Activated T-helper 17 cell treated with anti-CD3 and anti-CD28 coated beads, Interleukin-2, amount 50 U/mL, for 72 hours (primary cell): Measurements from ENCODE around the gene CDC73. TPM values are rescaled to one million over a fixed set of nuclear protein-coding genes. Genes with fewer than 3 reads are reported as not detected.

ENCODE experiments used
- ATAC-seq: fragments of 150-1000 bp; cut with Tn5 transposase; replicated peaks from 2 replicates; pipeline ENCODE4 v1.10.0; 2021; ENCODE audit warnings: mild to moderate bottlenecking, moderate library complexity
- H3K27ac Mint-ChIP-seq: one replicate; pipeline ENCODE4 v1.8.0; 2022; ENCODE audit warnings: mixed read lengths
- H3K27me3 Mint-ChIP-seq: one replicate; pipeline ENCODE4 v1.8.0; 2022; ENCODE audit warnings: mixed read lengths
- H3K36me3 Mint-ChIP-seq: one replicate; pipeline ENCODE4 v1.8.0; 2022; ENCODE audit warnings: low read depth, mild to moderate bottlenecking, mixed read lengths
- H3K4me1 Mint-ChIP-seq: one replicate; pipeline ENCODE4 v1.8.0; 2022; ENCODE audit warnings: mixed read lengths
- H3K4me3 Mint-ChIP-seq: one replicate; pipeline ENCODE4 v1.8.0; 2022; ENCODE audit warnings: mild to moderate bottlenecking, mixed read lengths
- H3K9me3 Mint-ChIP-seq: one replicate; pipeline ENCODE4 v1.8.0; 2022; ENCODE audit warnings: mixed read lengths
- total RNA-seq, 2 donors: library from RNA; stranded (reverse); gene quantifications; one replicate each; pipeline ENCODE4 v1.2.3, GENCODE V29; 2022

CDC73 gene
- total RNA-seq, 2 donors from 2014 or later, result 62.7 to 66.0 TPM

- Mint-ChIP-seq H3K27me3 (no peaks in the 10 kb centered on the region), H3K9me3 (no peaks in the 10 kb centered on the region), H3K4me1 (peaks cover 16% of the 10 kb centered on the region), H3K4me3 (peak overlapping the region; percentile 93), H3K36me3 (peaks cover 68% of the 10 kb centered on the region), H3K27ac (peak overlapping the region; percentile 90)
- no peak for ATAC-seq
Measured at GRCh38 chr1:193123751-193124150, 1.9 kb downstream of the CDC73 start.

- Mint-ChIP-seq H3K27me3 (no peaks in the 10 kb centered on the region), H3K36me3 (peaks cover 83% of the 10 kb centered on the region), H3K4me1 (peaks cover 19% of the 10 kb centered on the region), H3K27ac (no peak overlapping the region), H3K9me3 (no peaks in the 10 kb centered on the region), H3K4me3 (peak overlapping the region; percentile 29)
- no peak for ATAC-seq
Measured at GRCh38 chr1:193125369-193125768, 3.5 kb downstream of the CDC73 start.

GRCh38 chr1:193131266-193131860, 9.5 kb downstream of the CDC73 start:
- Mint-ChIP-seq H3K9me3 (no peaks in the 10 kb centered on the region), H3K27ac (peak overlapping the region; percentile 7), H3K4me1 (peaks cover 24% of the 10 kb centered on the region), H3K36me3 (peaks cover 95% of the 10 kb centered on the region), H3K4me3 (peak overlapping the region; percentile 14), H3K27me3 (no peaks in the 10 kb centered on the region)
- peak; percentile 70 for ATAC-seq

GRCh38 chr1:193140254-193140653, 18.4 kb downstream of the CDC73 start:
- H3K4me3 Mint-ChIP-seq, result no peak overlapping the region
- peaks cover 95% of the 10 kb centered on the region for H3K36me3 Mint-ChIP-seq
- no peaks in the 10 kb centered on the region for H3K9me3 Mint-ChIP-seq
- H3K4me1 Mint-ChIP-seq, result peaks cover 5% of the 10 kb centered on the region
- no peaks in the 10 kb centered on the region for H3K27me3 Mint-ChIP-seq
- ATAC-seq, result no peak
- no peak overlapping the region for H3K27ac Mint-ChIP-seq

GRCh38 chr1:193141804-193142203, 20.0 kb downstream of the CDC73 start:
- Mint-ChIP-seq H3K27me3 (no peaks in the 10 kb centered on the region), H3K36me3 (peaks cover 94% of the 10 kb centered on the region)

GRCh38 chr1:193142409-193142808, 20.6 kb downstream of the CDC73 start:
- H3K27me3 Mint-ChIP-seq, result no peaks in the 10 kb centered on the region
- H3K9me3 Mint-ChIP-seq, result no peaks in the 10 kb centered on the region
- H3K27ac Mint-ChIP-seq, result no peak overlapping the region
- H3K4me3 Mint-ChIP-seq, result no peak overlapping the region
- no peak for ATAC-seq
- H3K36me3 Mint-ChIP-seq, result peaks cover 94% of the 10 kb centered on the region
- peaks cover 5% of the 10 kb centered on the region for H3K4me1 Mint-ChIP-seq

More at GRCh38 chr1:193141804-193142203, 20.0 kb downstream of the CDC73 start:
- H3K27ac Mint-ChIP-seq, result peak overlapping the region; percentile 6
- peaks cover 5% of the 10 kb centered on the region for H3K4me1 Mint-ChIP-seq
- ATAC-seq, result peak; percentile 64
- no peak overlapping the region for H3K4me3 Mint-ChIP-seq
- H3K9me3 Mint-ChIP-seq, result no peaks in the 10 kb centered on the region

- H3K27ac Mint-ChIP-seq, result no peak overlapping the region
- ATAC-seq, result no peak
- H3K4me1 Mint-ChIP-seq, result peaks cover 5% of the 10 kb centered on the region
- H3K9me3 Mint-ChIP-seq, result no peaks in the 10 kb centered on the region
- H3K4me3 Mint-ChIP-seq, result no peak overlapping the region
- H3K27me3 Mint-ChIP-seq, result no peaks in the 10 kb centered on the region
- H3K36me3 Mint-ChIP-seq, result peaks cover 94% of the 10 kb centered on the region
Measured at GRCh38 chr1:193143285-193143684, 21.5 kb downstream of the CDC73 start.

- ATAC-seq, result no peak
- Mint-ChIP-seq H3K27ac (no peak overlapping the region), H3K9me3 (no peaks in the 10 kb centered on the region), H3K27me3 (no peaks in the 10 kb centered on the region), H3K36me3 (peaks cover 94% of the 10 kb centered on the region), H3K4me3 (no peak overlapping the region), H3K4me1 (peaks cover 5% of the 10 kb centered on the region)
Measured at GRCh38 chr1:193144361-193144938, 22.6 kb downstream of the CDC73 start.

- H3K27ac Mint-ChIP-seq, result no peak overlapping the region
- H3K27me3 Mint-ChIP-seq, result no peaks in the 10 kb centered on the region
- H3K36me3 Mint-ChIP-seq, result peaks cover 94% of the 10 kb centered on the region
- H3K9me3 Mint-ChIP-seq, result no peaks in the 10 kb centered on the region
- peaks cover 5% of the 10 kb centered on the region for H3K4me1 Mint-ChIP-seq
- ATAC-seq, result no peak
- no peak overlapping the region for H3K4me3 Mint-ChIP-seq
Measured at GRCh38 chr1:193144999-193145398, 23.2 kb downstream of the CDC73 start.

GRCh38 chr1:193156117-193156821, 34.4 kb downstream of the CDC73 start:
- peaks cover 62% of the 10 kb centered on the region for H3K36me3 Mint-ChIP-seq
- H3K27ac Mint-ChIP-seq, result peak overlapping the region; percentile 7
- no peak for ATAC-seq
- H3K4me3 Mint-ChIP-seq, result no peak overlapping the region
- H3K9me3 Mint-ChIP-seq, result no peaks in the 10 kb centered on the region
- H3K4me1 Mint-ChIP-seq, result peaks cover 19% of the 10 kb centered on the region
- H3K27me3 Mint-ChIP-seq, result no peaks in the 10 kb centered on the region

- H3K9me3 Mint-ChIP-seq, result no peaks in the 10 kb centered on the region
- peak overlapping the region; percentile 7 for H3K27ac Mint-ChIP-seq
- ATAC-seq, result no peak
- no peak overlapping the region for H3K4me3 Mint-ChIP-seq
- peaks cover 19% of the 10 kb centered on the region for H3K4me1 Mint-ChIP-seq
- no peaks in the 10 kb centered on the region for H3K27me3 Mint-ChIP-seq
- peaks cover 57% of the 10 kb centered on the region for H3K36me3 Mint-ChIP-seq
Measured at GRCh38 chr1:193156822-193157142, 35.0 kb downstream of the CDC73 start.

GRCh38 chr1:193157360-193157759, 35.5 kb downstream of the CDC73 start:
- H3K27ac Mint-ChIP-seq, result no peak overlapping the region
- no peak overlapping the region for H3K4me3 Mint-ChIP-seq
- H3K9me3 Mint-ChIP-seq, result no peaks in the 10 kb centered on the region
- no peak for ATAC-seq
- H3K36me3 Mint-ChIP-seq, result peaks cover 53% of the 10 kb centered on the region
- no peaks in the 10 kb centered on the region for H3K27me3 Mint-ChIP-seq
- peaks cover 19% of the 10 kb centered on the region for H3K4me1 Mint-ChIP-seq

- no peak overlapping the region for H3K4me3 Mint-ChIP-seq
- H3K4me1 Mint-ChIP-seq, result peaks cover 16% of the 10 kb centered on the region
- H3K36me3 Mint-ChIP-seq, result peaks cover 69% of the 10 kb centered on the region
- H3K27ac Mint-ChIP-seq, result peak overlapping the region; percentile 44
- no peaks in the 10 kb centered on the region for H3K27me3 Mint-ChIP-seq
- H3K9me3 Mint-ChIP-seq, result peaks cover 8% of the 10 kb centered on the region
- ATAC-seq, result no peak
Measured at GRCh38 chr1:193176113-193176512, 54.3 kb downstream of the CDC73 start.

- no peaks in the 10 kb centered on the region for H3K27me3 Mint-ChIP-seq
- no peak overlapping the region for H3K27ac Mint-ChIP-seq
- H3K4me1 Mint-ChIP-seq, result peaks cover 16% of the 10 kb centered on the region
- no peak overlapping the region for H3K4me3 Mint-ChIP-seq
- no peak for ATAC-seq
- H3K36me3 Mint-ChIP-seq, result peaks cover 75% of the 10 kb centered on the region
- peaks cover 8% of the 10 kb centered on the region for H3K9me3 Mint-ChIP-seq
Measured at GRCh38 chr1:193176788-193177187, 55.0 kb downstream of the CDC73 start.

GRCh38 chr1:193179094-193179493, 57.3 kb downstream of the CDC73 start:
- Mint-ChIP-seq H3K4me3 (no peak overlapping the region), H3K27me3 (no peaks in the 10 kb centered on the region), H3K9me3 (peaks cover 8% of the 10 kb centered on the region), H3K36me3 (peaks cover 74% of the 10 kb centered on the region), H3K27ac (no peak overlapping the region), H3K4me1 (peaks cover 16% of the 10 kb centered on the region)
- ATAC-seq, result no peak
